ENCODE results near the gene ATP10A.

The ATP10A gene

DNA sequence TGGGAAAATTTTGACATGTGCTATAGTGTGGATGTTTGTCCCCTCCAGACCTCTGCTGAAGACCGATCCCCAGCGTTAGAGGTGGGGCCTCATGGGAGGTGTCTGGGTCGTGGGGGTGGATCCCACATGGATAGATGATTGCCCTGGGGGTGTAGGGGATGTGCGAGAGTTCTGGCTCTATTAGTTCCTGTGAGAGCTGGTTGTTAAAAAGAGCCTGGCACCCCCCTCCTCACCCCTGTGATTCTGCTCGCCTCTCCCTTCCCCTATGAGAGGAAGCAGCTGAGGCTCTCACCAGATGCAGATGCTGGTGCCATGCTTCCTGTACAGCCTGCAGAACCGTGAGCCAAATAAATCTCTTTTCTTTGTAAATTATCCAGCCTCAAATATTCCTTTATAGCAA is 67.4 kb downstream of the ATP10A start:
- H3K27ac ChIP-seq = peak overlapping the region; percentile 11 to 91

DNA sequence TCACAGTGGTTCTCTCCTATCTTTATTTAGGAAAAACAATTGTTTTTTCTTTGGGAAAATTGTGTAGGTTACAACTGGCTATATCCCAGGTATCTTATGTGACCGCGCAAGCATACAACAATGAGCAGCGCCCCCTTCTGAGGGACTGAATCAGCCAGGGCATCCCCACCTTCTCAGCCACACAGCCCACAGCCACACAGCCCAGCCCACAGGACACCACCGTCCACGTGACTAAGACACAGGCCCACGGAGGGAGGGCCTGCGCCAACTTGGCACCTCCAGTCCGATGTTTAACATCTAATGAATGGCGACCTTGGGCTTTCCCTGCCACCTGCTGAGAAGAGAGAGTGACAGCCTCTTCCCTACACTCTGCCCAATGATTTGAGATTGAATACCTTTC is 68.1 kb downstream of the ATP10A start:
- TF ChIP-seq, protein P1, sequence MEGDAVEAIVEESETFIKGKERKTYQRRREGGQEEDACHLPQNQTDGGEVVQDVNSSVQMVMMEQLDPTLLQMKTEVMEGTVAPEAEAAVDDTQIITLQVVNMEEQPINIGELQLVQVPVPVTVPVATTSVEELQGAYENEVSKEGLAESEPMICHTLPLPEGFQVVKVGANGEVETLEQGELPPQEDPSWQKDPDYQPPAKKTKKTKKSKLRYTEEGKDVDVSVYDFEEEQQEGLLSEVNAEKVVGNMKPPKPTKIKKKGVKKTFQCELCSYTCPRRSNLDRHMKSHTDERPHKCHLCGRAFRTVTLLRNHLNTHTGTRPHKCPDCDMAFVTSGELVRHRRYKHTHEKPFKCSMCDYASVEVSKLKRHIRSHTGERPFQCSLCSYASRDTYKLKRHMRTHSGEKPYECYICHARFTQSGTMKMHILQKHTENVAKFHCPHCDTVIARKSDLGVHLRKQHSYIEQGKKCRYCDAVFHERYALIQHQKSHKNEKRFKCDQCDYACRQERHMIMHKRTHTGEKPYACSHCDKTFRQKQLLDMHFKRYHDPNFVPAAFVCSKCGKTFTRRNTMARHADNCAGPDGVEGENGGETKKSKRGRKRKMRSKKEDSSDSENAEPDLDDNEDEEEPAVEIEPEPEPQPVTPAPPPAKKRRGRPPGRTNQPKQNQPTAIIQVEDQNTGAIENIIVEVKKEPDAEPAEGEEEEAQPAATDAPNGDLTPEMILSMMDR (IDR thresholded peaks at IDR 0.05) = no peak
- H3K4me3 ChIP-seq = no peak overlapping the region
- peak overlapping the region in 1 of 2 donors; percentile 91 for H3K27ac ChIP-seq
- no peak for DNase-seq (ENCODE audit: low spot score)

More for the DNA sequence above, 67.4 kb downstream of the ATP10A start:
- H3K4me3 ChIP-seq = no peak overlapping the region
- TF ChIP-seq, protein P1 (IDR thresholded peaks at IDR 0.05) = no peak
- DNase-seq (ENCODE audit: low spot score) = no peak

DNA sequence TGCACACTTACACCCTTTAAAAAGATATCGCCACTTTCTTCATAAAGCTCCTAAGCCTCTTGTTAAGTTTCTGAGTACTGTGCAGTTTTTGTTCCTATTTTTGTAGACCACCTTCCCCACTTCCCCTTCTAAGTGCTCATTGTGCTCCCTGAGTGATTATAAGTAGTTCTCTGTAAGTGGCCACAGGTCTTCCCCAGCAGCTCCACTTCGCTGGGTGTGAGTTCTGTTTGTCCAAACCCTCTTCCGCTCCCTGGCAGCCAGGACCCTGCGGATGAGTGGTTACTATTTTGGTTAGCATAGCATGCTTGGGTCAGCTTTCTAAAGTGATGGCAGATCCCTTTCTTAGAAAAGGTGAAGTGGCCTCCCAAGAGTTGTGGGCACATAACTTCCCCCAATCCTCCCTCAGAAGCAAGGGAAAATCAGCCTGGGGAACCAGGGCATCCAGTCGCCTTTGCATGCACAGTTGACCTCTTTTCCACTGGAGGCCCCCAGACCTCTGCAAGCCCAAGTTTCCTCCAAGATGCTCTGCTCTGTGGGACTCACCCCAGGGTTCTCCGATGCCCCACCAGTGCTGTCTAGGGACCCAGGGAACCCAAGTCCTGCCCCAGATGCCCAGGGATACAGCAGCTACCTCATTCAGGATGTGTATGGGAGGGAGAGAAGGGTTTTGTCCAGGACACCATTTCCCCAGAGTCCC is 69.6 kb downstream of the ATP10A start:
- Histone ChIP-seq H3K27ac (no peak overlapping the region), H3K4me3 (no peak overlapping the region)
- TF ChIP-seq, protein P1 (IDR thresholded peaks at IDR 0.05) = no peak
- peak; percentile 70 for DNase-seq (ENCODE audit: low spot score)

DNA sequence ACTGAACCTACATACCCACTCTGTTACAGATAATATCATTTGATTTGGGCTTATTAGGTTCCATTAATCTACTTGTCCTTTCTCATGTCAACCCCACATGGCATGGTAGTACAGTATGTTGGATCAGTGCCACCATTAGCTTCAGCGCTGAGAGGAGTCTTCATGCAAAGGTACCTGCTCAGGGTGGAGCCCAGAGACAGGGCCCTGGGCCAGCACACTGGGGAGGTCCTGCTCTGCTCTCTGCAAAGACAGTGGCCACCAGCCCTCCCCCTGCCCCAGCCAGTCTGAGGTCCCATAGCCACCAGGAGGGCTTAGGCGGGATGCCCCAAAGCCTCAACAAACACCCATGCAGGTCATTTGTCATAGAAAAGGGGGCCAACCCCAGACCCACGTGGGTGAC is 71.0 kb downstream of the ATP10A start:
- no peak overlapping the region for H3K4me3 ChIP-seq
- no peak overlapping the region for H3K27ac ChIP-seq
- TF ChIP-seq, protein P1 (IDR thresholded peaks at IDR 0.05) = no peak
- peak; percentile 73 for DNase-seq (ENCODE audit: low spot score)

DNA sequence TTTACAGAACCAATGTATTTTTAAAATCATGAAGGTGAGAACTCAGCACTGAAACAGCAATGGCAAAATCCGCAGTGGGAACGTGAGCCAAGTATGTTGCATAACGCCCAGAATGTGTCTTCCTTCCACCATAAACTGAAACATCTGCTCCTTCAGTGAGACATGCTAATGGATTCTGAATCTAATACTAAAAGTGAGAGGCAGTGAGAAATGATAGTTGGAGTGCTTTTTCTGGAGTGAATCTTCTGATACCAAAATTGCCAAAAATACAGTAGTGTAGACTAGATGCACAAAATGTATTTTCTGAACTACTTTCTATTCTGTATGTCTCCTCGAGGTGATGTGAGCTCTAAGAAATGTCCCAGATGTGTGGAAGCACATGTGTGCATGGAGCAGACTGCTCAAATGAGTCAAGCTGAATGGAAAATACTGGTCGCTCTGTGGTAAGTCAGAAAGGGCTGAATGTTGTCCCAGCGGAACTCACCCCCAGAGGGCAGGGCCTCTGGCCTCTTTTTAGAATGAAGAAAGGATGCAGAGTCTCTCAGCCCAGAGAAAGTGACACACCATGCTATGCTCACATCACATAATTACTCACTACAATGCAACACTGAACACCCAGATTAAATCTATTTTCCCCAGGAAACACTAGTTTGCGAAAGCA is 73.0 kb downstream of the ATP10A start:
- peak overlapping the region; percentile 68 to 92 for H3K27ac ChIP-seq
- peak; percentile 89 for DNase-seq (ENCODE audit: low spot score)
- TF ChIP-seq, protein P1 (IDR thresholded peaks at IDR 0.05) = no peak
- H3K4me3 ChIP-seq = peak overlapping the region; percentile 44

DNA sequence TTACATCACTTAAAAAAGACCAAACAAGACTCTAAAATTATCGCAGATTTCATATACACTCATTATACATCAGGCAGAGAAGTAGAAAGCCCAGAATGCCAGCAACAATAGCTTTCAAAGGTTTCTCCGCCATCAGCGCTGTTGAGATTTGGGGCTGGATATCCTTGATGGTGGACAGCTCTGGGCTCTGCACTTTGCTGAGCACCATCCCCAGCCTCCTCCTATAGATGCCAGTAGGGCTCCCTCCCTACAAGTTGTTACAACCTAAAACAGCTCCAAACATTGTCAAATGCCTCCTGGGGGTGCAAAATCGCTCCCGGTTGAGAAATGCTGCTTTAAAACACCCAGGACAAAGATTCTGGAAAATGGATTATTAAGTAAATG is 73.5 kb downstream of the ATP10A start:
- peak overlapping the region; percentile 68 to 92 for H3K27ac ChIP-seq
- DNase-seq (ENCODE audit: low spot score) = no peak
- TF ChIP-seq, protein P1 (IDR thresholded peaks at IDR 0.05) = no peak
- H3K4me3 ChIP-seq = peak overlapping the region; percentile 44

DNA sequence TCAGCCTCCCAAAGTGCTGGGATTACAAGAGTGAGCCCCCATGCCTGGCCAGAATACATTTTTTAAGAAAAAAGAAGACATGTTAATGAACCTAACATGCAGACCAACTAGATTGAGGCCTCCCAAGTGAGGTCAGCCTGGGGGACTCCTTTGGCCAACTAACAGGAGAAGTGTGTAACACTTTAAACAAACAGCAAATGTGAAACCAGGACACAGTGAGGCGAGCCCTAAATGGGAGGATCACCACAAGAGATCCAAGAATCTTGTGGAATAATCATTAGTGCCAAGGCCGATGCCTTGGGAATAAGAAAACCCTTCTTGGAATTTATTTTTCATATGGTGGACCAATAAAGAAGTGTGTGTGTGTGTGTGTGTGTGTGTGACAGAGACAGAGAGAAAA is 73.9 kb downstream of the ATP10A start:
- H3K4me3 ChIP-seq = no peak overlapping the region
- peak overlapping the region; percentile 68 to 92 for H3K27ac ChIP-seq
- TF ChIP-seq, protein P1 (IDR thresholded peaks at IDR 0.05) = no peak
- no peak for DNase-seq (ENCODE audit: low spot score)
